Cardiac muscle cell (in vitro differentiated cells and primary cell): Measurements from ENCODE around the gene ZNF552. TPM values are rescaled to one million over a fixed set of nuclear protein-coding genes. Genes with fewer than 3 reads are reported as not detected.

Source experiments
- DNase-seq, 2 donors: peaks; one replicate each; pipeline versions ENCODE4 v3.0.0 to v3.0.0-alpha.2; 2010 to 2017; ENCODE audit warnings: low read depth in 1 of 2, low spot score in 1 of 2
- H3K27ac ChIP-seq: fragments of 200-600 bp; sonication (generic); 2 replicates; pipeline ENCODE4 v1.5.1; 2016
- H3K27me3 ChIP-seq: fragments of 200-600 bp; sonication (generic); 2 replicates; pipeline ENCODE4 v1.6.0; 2016; ENCODE audit warnings: control low read depth
- H3K36me3 ChIP-seq: fragments of 200-600 bp; sonication (generic); 2 replicates; pipeline ENCODE4 v1.5.1; 2016; ENCODE audit warnings: control low read depth
- H3K4me1 ChIP-seq: fragments of 200-600 bp; sonication (generic); 2 replicates; pipeline ENCODE4 v1.8.1; 2017; ENCODE audit warnings: low read depth, mild to moderate bottlenecking, mixed run types
- H3K4me3 ChIP-seq: fragments of 200-600 bp; sonication (generic); 2 replicates; pipeline ENCODE4 v1.5.1; 2016; ENCODE audit warnings: mild to moderate bottlenecking
- H3K9me3 ChIP-seq: fragments of 200-600 bp; sonication (generic); 2 replicates; pipeline ENCODE4 v1.5.1; 2017; ENCODE audit warnings: low read depth, mild to moderate bottlenecking, control low read depth
- polyA plus RNA-seq: library from polyadenylated mRNA; unstranded; fragments of >200 nt; fragmentation: Nextera tagmentation; extraction: Ambion mirVana; gene quantifications from 2 replicates; pipeline ENCODE4 v1.2.1, GENCODE V29; 2016
- total RNA-seq: library from RNA; depleted of rRNA; stranded (reverse); fragments of >200 nt; gene quantifications from 2 replicates; pipeline ENCODE4 v1.2.3, GENCODE V29; 2016
- TF ChIP-seq, protein P1 (sequence below): IDR thresholded peaks from 2 replicates; pipeline ENCODE4 v1.5.1; 2012; ENCODE audit warnings: low read depth, mild to moderate bottlenecking, low read length

Gene ZNF552
- total and polyA plus RNA-seq, 2 experiments from 2014 or later: 6.6 to 13.4 TPM

DNA sequence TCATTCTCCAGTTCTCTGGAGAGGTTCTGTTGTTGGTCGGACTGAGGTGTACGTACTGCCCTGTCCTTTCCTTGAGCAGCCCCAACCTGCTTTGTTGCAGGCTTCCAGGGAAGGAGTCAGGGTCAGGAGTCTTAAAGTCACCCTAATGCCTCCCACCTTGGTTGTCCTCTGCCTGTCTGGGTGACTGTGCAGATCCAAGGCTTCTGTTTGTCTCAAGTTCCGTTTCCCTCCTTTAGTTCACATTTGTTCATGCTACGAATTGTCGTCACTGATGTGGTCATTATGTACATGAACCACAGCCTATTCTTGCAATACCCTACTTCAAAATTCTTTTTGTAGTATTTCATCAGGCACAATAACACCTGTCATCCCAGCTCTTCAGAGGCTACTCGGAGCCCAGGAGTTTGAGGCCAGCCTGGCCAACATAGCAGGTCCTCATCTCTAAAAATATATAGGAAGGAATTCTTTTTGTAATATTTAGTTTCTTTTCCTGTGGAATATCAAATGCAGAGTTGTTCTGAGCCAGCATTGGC, 37.9 kb downstream of the ZNF552 start:
- no peak for DNase-seq
- Histone ChIP-seq H3K9me3 (no peaks in the 10 kb centered on the region), H3K36me3 (peaks cover 13% of the 10 kb centered on the region), H3K4me3 (no peak overlapping the region), H3K4me1 (no peaks in the 10 kb centered on the region), H3K27ac (no peak overlapping the region), H3K27me3 (no peaks in the 10 kb centered on the region)
- TF ChIP-seq, protein P1, sequence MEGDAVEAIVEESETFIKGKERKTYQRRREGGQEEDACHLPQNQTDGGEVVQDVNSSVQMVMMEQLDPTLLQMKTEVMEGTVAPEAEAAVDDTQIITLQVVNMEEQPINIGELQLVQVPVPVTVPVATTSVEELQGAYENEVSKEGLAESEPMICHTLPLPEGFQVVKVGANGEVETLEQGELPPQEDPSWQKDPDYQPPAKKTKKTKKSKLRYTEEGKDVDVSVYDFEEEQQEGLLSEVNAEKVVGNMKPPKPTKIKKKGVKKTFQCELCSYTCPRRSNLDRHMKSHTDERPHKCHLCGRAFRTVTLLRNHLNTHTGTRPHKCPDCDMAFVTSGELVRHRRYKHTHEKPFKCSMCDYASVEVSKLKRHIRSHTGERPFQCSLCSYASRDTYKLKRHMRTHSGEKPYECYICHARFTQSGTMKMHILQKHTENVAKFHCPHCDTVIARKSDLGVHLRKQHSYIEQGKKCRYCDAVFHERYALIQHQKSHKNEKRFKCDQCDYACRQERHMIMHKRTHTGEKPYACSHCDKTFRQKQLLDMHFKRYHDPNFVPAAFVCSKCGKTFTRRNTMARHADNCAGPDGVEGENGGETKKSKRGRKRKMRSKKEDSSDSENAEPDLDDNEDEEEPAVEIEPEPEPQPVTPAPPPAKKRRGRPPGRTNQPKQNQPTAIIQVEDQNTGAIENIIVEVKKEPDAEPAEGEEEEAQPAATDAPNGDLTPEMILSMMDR: no peak

DNA sequence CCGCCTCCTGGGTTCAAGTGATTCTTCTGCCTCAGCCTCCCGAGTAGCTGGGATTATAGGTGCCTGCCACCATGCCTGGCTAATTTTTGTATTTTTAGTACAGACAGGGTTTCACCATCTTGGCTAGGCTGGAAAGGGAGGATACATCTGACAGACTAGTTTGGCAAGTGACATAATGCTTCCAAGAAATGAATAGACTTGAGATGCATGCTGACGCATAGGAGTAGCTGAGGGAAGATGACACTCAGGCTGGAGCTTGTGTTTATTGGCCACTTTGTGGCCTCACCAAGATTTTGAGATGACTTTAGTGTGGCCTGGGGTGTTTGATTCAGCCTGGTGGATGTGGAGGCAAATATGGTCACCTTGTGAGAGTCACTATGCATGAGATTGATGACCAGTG, 41.2 kb downstream of the ZNF552 start:
- Histone ChIP-seq H3K36me3 (peaks cover 8% of the 10 kb centered on the region), H3K9me3 (no peaks in the 10 kb centered on the region), H3K27me3 (no peaks in the 10 kb centered on the region), H3K4me3 (no peak overlapping the region), H3K27ac (no peak overlapping the region), H3K4me1 (peaks cover 7% of the 10 kb centered on the region)
- DNase-seq: no peak
- TF ChIP-seq, protein P1: no peak

DNA sequence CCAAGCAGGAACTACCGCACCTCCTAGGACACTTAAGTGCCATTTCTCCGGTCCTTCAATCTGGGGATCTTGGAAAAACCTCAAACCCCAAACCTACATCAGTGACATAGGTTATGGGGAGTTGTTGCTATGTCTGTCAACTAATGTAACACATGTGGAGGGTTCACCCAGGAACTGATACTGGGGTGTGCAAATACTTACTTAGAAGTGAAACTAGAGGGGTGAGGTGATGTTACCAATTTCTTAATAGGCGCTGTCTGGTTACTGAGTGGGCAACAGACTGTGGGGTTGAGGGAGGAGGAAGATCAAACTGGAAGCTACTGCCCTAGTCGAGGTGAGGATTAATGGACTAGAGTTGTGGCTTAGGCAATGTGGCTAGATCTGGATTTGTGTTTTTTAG, 43.3 kb downstream of the ZNF552 start:
- no peaks in the 10 kb centered on the region for H3K9me3 ChIP-seq
- peaks cover 8% of the 10 kb centered on the region for H3K36me3 ChIP-seq
- no peak for DNase-seq
- H3K27me3 ChIP-seq: no peaks in the 10 kb centered on the region
- no peak overlapping the region for H3K4me3 ChIP-seq
- H3K4me1 ChIP-seq: peaks cover 7% of the 10 kb centered on the region
- TF ChIP-seq, protein P1: no peak
- H3K27ac ChIP-seq: no peak overlapping the region

DNA sequence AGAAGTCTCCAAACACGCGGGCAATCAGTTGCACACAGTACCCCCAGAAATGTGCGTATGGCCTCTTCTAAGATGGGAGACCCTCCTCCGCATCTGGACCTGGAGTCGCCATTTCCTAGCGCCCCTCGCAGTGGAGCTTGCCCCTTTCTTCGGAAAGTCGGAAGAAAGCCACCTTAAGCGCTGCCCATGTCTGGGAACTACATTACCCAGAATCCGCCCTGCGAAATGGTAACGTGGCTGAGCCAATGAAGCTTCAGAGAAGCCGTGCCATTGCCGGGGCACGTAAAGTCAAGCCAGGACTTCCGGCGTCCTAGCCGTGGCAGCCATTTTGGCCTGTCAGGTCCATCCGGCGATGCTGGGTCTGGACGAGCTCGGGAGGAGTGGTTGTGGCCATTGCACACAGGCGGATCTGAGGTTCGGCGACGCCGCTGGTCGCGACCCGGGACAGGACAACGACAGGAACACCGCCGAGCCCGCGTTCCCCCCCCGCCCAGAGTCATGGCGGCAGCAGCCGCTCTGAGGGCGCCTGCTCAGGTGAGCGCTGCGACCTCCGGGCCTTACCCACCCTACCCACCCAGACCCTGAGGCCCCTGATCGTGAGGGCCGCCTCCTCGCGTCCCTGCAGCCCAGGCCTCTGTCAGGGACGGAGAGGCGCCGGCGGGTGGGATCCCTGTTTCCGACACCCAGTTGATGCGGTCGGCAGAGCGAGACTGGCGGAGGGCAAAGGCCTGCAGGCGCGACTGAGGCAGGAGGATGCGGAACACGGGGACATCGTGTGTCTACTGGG, 45.2 kb downstream of the ZNF552 start, which contains the start of gene ZNF586:
Gene ZNF586 (plus strand): TSS at position 332 of the 787 bp plus-strand sequence. CDS start 167 bp downstream, at position 499.
- no peaks in the 10 kb centered on the region for H3K9me3 ChIP-seq
- DNase-seq: peak; percentile 95 to 96
- no peaks in the 10 kb centered on the region for H3K27me3 ChIP-seq
- H3K4me1 ChIP-seq: peaks cover 7% of the 10 kb centered on the region
- TF ChIP-seq, protein P1: no peak
- peaks cover 6% of the 10 kb centered on the region for H3K36me3 ChIP-seq
- peak within 1 kb of the TSS; percentile 73 for H3K27ac ChIP-seq
- peak within 1 kb of the TSS; percentile 56 for H3K4me3 ChIP-seq

DNA sequence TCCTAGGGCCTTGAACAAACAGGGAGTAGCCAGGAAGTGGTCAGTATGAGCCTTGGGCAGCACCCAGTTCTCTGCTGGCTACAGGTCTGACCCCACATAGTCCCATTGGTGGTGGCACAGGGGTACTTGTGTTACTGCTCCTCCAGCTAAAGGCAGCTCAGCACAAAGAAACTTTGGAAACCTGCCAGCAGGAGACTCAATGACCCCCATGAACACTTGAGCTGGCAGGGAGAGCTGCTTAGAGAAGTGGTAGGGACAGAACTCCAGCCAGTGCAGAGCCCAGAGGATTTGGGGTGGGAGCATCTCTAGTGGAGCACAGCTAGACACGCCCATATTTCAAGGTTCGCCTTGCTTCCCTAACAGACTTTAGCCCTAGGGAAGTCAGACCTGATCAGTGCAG, 55.6 kb downstream of the ZNF552 start:
- Histone ChIP-seq H3K4me3 (no peak overlapping the region), H3K27me3 (no peaks in the 10 kb centered on the region), H3K4me1 (no peaks in the 10 kb centered on the region), H3K9me3 (no peaks in the 10 kb centered on the region), H3K36me3 (peaks cover 53% of the 10 kb centered on the region), H3K27ac (no peak overlapping the region)
- TF ChIP-seq, protein P1: no peak
- DNase-seq: no peak
